NCI-H524 (cell line): ENCODE measurements around the gene UBLCP1.
"Not testable (repeated sequence)": the region's sequence is repeated elsewhere in the genome, so short reads cannot be mapped to it uniquely, and the experiment has no call there.

Experiments used
- DNase-seq, 2 experiments: peaks; one replicate each; lab custom pipeline; 2025; lab: John Stamatoyannopoulos, UW

Gene UBLCP1

DNA sequence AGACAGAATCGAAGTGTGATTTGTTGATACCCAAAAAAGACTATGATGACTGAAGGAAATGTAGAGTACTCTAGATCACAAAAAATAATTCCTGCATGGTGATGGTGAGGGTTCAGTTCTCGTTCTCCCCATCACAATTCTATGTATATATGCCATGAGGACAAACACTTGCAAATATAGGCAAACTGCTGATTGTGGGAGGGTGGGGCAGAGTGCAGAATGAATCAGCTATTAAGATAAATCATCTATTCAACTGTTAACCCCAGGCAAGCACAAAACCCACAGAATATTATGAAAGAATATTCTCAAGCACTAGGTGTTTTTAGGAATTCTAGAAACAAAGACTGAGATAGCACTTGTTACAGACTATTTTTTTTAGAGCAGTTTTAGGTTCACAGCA is 13.9 kb upstream of the UBLCP1 start:
- no peak for DNase-seq

DNA sequence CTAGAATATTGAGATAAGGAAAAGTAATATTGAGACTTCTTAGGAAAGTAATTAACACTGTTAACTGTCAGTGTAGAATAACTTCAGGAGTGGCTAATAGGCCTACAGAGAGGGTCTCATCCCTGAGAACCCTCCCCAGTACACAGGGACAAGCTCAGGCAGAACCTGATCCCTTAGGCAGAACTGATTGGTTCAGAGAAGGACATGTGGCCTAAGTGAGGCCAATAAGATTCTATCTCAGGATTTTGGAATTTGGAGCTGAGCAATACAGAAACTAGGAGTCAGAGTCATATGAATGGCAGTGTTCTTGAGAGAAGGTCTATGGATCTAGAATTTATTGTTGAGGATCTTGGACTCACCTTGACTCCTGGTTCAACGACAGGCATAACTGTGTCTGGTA is 10.9 kb upstream of the UBLCP1 start:
- DNase-seq: no peak

DNA sequence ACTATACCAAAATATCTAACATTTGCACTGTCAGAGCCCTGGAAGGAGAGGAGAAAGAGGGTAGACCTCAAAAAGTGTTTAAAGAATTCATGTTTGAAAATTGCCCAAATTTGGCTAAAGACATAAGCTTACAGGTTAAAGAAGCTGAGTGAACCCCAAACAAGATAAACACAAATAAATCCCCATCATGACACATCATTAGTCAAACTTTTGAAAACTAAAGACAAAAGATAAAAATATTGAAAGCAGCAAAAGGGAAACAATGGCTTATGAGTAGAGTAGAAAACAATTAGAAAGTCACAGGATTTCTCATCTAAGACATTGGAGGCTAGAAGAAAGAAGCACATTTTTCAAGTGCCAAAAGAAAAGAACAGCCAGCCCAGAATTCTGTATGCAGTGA is 6.1 kb upstream of the UBLCP1 start:
- no peak for DNase-seq

DNA sequence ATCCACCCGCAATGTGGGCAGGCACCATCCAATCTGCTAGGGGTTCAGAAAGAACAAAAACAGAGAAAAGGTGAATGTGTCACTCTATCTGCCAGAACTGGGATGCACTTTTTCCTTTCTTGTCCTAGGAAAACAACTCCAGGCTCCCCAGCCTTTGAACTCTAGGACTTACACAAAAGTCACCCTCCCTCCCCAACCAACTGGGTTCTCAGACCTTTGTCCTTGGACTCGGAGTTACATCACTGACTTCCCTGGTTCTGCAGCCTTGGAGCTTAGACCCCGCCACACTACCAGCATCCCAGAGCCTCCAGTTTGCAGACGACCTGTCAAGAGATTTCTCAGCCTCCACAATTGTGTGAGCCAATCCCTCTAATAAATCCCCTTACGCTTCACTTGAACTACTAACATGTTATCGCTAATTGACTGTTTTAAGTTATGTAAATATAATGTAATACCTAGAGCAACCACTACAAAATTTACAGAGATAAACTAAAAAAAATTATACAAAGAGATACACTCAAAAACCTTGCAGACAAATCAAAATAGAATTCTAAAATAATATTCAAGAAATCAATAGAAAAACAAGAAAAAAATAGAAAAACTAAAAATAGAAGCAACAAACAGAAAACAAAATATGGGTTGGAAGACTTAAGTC is 5.3 kb upstream of the UBLCP1 start:
- DNase-seq: no peak

DNA sequence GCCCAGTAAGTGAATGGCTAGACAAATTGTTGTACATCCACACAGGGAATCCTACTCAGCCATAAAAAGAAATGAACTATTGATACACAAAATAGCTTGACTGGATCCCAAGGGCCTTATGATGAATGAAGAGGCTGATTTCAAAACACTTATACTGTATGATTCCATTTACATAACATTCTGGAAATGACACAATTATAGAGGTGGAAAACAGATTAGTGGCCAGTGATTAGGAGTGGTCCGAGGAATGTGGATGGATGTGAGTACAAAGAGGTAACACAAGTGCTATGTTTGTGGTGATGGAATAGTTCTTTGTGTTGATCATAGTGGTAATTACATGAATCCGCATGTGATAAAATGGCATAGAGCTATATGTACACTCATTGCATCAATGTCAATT is 4.7 kb upstream of the UBLCP1 start:
- DNase-seq: no peak

DNA sequence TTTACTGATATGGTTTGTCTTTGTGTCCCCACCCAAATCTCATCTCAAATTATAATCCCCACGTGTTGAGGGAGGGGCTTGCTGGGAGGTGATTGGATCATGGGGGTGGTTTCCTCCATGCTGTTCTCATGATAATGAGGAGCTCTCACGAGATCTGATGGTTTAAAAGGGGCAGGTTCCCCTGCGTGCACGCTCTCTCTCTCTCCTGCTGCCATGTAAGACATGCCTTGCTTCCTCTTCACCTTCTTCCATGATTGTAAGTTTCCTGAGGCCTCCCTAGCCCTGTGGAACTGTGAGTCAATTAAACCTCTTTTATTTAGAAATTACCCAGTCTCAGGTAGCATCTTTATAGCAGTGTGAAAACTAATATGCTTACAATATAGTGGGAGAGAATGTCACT is 2.9 kb upstream of the UBLCP1 start:
- not testable (repeated sequence) for DNase-seq

DNA sequence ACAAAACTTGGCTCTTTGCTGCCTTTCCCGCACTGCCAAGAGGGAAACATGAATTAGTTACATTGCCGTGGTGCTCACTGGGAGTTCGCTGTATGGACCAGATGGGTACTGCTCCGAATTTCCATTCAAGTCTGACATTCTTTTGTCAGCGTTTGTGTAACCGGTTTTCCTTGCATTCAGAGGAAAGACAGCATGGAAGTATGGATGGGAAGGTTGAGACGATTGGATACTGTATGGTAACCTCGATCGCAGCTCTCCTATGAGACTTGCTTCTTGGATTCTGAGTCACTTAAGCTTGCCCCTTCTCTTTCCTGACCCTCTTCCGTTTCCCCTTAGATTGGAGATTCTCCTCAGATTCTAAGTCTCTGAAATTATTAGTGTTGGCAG is 625 bp upstream of the UBLCP1 start:
- peak in 1 of 2 experiments; percentile 28 for DNase-seq

DNA sequence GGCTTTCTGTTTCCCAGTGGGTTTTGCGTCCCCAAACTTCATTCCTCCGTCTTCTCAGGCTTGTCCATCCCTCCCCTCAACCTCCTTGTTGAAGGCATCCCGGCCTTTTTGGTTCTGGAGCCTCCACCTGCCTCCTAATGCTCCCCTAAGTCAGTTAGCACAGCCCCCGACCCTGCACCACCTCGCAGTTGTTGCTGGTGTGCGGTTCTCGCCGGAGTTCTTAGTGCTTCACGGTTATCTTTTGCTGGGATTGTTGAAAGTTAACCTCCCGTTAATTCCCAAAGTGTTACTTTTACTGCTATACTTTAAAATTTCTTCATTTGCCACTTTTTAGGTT is 447 bp downstream of the UBLCP1 start:
- DNase-seq: peak in 1 of 2 experiments; percentile 32

DNA sequence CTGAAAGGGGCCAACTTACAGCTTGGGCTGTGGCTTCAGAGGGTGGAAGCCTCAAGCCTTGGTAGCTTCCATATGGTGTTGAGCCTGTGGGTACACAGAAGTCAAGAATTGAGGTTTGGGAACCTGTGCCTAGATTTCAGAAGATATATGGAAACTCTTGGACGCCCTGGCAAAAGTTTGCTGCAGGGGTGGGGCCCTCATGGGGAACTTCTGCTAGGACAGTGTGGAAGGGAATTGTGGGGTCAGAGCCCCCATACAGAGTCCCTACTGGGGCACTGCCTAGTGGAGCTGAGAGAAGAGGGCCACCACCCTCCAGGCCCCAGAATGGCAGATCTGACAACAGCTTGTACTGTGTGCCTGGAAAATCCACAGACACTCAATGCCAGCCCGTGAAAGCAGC is 3.7 kb downstream of the UBLCP1 start:
- DNase-seq: not testable (repeated sequence)

DNA sequence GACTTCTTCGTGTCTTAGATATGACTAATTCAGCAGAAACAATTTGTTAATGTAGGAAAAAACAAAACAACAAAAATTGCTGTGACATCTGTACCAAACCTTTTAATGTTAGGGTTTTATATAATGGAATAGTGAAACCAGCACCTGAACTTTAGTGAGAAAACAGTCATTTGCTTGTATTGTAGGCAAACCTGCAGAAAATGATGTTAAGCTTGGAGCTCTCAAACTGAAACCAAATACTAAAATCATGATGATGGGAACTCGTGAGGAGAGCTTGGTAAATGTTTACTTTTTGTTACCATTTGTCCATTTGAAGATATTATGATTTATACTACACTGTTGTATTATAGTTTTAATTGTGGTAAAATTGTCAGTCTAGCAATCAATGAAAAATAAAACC is 6.6 kb downstream of the UBLCP1 start:
- no peak for DNase-seq

DNA sequence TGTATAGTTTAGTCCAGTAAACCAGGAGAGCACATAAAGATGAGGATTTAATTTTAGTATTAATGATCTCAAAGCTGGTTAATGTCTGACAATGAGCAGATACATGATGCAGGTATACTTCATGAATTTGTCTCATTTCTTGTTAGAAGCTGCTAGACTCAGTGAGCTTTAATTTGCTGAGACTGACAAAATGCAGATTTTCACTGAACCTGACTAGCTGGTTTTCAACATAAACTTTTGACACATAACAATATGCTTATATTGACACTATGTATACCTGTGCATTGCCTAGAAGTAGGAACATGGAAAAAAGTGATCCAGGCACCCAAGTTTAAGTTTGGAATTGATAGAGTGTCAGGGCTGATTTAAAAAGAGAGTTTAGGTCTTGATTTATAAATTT is 10.8 kb downstream of the UBLCP1 start:
- DNase-seq: no peak

DNA sequence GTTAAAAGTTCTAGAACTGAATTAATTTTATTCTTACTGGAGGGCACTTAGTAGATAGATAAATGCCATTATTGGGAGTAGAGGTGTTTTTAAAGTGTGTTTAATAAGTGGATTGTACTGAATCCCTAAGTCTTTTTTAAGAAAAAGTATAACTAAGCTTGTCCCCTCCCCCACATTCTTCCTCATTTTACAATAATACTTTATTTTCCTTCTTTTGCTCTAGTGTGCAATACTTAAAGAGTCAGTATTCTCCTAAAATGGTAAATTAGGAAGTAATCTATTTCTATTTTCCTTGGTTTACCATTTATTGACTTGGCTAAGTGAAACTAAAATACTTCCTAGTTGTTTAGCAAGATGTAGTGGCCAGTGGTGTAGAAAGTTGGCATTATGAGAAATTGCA is 11.6 kb downstream of the UBLCP1 start:
- no peak for DNase-seq

DNA sequence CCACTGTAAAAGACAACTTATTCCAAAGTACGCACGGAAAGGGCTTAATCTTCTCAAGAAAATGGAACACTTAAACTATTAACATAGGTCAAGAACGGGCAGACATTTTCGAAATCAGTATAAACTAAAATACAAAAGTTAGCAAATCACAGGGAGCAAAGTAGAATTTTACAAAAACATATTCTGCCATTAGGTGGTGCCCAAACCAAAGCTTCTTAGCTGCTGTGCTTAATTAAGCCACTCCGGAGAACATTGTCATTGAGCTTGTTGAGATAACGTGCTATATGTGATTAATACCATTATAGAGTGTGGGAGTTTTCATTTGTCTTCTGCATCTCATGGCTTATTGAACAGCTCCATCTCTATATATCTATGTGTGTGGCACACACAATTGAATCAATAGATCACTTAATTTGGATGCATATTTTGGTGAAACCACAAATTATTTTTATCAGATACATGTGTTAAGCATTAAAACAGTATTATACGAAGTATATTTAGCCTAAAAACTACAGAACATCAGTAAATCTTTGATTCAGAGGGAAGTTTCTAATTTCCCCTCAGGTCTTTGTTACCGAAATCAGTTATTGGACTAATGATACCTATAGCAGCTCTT is 23.4 kb downstream of the UBLCP1 start:
- peak; percentile 25 to 74 for DNase-seq

DNA sequence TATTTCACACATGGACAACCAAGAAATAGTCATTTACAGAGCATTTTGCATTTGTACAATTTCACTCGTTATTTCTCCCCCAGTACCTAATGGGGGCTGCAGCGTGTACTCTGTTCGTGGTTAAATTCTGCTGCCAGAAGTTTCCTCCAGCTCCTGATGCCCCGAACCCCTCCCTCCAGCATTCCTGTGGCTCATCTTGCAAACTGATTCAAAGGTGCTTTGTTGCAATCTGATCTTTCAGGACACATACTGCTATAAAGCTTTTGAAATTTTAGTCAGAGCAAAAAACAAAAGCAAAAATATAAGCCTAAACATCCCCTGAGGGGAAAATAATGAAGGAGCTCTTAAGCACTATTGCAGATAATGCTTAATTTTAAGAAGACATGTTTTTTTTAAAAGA is 27.7 kb downstream of the UBLCP1 start:
- no peak for DNase-seq

DNA sequence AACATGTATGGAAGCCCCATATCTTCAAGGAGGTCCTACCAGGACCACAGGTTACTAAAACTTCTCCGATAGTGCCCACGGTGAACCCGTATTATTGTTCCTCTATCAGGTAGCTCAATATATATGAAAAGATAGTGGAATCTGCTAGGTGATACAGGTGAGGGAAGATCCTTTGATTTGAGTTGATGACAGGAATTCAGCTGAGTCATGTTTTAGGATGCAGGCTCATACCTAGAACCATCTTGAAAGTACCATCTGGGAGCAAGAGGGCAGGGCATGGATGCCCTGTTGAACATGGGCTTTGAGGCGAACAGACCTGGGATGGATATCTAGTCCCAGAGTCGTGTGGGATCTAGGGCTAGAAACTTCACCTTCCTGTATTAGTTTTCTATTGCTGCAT is 31.8 kb downstream of the UBLCP1 start:
- no peak for DNase-seq

DNA sequence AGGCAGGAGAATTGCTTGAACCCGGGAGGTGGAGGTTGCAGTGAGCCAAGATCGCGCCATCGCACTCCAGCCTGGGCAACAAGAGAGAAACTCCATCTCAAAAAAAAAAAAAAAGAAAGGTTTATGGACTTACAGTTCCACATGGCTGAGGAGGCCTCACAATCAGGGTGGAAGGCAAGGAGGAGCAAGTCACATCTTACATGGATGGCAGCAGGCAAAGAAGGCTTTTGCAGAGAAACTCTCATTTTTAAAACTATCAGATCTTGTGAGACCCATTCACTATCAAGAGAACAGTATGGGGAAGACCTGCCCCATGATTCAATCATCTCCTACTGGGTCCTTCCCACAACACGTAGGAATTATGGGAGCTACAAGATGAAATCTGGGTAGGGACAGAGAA is 34.2 kb downstream of the UBLCP1 start:
- not testable (repeated sequence) for DNase-seq

DNA sequence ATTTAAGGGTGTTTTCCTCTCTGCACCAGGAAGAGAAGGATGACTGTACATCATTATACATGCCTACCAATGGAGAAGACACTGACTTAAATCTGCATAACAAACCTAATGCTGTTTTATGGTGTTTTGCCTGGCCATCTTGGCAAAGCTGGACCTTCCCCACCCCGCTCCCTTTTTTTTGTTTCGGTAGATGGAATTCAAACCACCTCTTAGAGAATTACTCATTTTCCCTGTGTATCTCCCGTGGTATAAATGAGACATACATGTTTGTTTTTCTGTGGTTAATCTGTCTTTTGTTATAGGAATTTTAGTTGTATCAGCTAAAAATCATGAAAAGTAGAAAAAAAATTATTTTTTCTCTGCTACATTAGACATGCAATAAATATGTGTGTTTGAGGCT is 38.4 kb downstream of the UBLCP1 start:
- no peak for DNase-seq

DNA sequence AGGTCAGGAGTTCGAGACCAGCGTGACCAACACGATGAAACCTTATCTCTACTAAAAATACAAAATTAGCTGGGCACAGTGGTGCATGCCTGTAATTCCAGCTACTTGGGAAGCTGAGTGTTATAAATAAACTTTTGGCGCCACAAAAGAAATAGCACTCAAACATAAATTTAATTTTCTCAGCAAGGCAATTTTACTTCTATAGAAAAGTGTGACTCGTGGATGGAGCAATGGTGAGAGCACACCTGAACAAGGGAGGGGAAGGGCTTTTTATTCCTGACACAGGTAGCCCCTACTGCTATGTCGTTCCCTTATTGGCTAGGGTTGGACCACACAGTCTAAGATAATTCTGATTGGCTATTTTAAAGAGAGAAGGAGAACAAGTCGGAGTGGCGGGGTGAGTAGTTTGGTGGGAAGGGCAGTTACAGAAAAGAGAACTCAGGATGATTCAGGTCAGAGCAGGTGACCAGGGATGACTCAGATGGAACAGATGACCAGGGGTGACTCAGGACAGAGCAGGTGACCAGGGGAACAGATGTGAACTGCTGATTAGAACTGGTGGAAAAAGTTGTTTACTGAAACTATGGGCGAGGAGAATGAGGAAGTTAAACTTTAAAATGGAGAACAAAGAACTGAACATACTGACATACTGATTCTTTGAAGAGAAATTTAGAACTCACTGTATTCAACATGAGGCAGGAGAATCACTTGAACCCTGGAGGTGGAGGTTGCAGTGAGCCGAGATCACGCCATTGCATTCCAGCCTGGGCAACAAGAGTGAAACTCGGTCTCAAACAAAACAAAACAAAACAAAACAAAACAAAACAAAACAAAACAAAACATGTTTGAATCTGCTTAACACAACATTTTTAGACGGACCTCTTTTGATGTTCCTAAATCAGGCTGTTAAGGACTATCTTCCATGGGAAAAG is 39.1 kb downstream of the UBLCP1 start:
- DNase-seq: not testable (repeated sequence)

DNA sequence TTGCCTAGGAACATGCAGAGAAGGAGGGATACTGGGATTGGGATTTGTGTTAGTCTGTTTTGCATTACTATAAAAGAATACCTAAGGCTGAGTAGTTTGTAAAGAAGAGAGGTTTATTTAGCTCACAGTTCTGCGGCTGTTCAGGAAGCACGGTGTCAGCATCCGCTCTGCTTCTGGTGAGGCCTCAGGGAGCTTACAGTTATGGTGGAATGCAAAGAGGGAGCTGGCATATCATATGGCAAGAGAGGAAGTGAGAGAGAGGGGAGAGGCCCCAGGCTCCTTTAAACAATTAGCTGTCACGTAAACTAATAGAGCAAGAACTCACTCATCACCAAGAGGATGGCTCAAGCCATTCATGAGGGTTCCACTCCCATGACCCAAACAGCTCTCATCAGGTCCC is 40.2 kb downstream of the UBLCP1 start:
- DNase-seq: no peak

DNA sequence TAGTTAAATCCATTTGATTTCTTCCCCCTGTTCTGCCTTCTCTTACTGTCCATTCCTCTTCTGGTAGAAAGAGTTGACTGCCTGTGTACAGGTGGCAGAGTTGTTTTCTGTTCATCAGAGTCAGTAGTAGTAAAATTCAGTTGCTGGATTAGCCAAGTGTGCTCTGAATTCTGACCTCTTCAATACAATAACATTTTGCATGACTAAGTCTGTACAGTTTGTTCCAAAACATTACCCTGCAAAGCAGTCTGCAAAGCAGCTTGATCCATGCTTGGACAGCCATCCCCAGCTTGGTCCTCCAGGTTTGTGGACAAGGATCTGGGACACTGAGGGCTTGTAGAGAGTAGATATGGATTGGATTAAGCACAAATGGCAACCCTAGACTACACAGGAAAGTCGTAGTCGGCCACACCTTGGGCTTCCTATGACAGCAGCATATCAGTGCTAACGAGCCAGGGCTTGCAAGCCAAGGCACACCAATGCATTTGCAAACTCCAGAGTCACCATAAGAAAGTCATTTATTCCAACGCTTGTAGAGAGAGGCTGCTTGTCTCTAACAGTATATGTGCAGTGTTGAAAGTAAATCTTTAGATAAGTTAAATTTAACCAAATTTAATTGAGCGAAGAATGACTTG is 42.0 kb downstream of the UBLCP1 start:
- DNase-seq: no peak

DNA sequence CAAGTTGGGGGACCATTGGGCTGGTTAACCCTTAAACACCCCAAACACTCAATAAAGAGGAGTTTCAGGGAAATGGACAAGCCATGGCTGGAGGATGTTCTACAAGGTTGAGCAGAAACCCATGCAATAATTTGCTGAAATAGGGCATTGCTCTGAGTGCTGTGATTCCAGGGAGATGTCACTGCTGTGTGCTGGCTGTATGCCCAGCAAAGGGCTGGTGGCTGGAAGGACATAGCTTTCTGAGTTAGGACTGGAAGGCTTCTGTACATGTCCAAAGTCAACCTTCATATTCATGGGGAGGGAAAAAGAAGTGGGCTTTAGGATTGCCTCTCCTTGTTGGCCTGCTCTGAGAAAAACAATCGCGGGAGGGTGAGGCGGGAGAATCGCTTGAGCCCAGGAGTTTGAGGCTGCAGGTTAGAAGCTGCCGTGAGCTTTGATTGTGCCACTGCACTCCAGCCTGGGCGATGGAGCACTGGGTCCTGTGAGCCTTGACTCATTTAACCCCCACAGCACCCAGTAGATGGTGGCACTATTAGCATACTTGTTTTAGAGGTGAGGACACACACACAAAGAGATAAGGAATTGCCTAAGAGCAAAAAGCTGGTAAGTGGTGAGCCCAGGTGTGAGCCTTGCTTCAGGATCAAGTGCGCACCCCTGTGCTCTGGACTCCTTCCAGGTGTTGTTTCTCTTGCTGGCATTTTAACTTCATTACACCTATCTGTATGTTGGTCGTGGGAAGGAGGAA is 46.8 kb downstream of the UBLCP1 start:
- no peak for DNase-seq

DNA sequence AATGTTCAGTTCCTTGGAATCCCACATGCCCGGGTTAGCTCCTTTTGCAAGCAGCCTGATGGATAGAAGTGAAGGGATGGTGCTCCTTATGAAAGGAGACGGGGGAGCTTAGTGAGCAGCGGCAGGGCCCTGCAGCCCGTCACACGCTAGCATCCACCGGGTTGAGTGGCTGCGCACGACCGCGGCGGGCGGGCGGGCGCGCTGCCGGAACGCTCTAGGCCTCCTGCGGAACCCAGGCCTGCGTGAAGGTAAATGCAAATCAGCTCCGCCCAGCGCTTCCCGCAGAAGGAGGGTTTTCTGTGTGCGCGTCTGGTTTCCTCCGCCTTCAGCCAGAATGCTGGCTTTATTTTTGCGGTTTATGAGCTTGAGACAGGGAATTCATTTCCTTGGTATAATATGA is 47.4 kb downstream of the UBLCP1 start:
- DNase-seq: no peak
